ENCODE results near the gene L3MBTL3. TPM values are rescaled to one million over a fixed set of nuclear protein-coding genes. Genes with fewer than 3 reads are reported as not detected.
A peak's percentile ranks its signal among the peaks of the same experiment; 100 is the strongest.

L3MBTL3 gene
- total RNA-seq, 1 donor from 2014 or later: 11.8 TPM

DNA sequence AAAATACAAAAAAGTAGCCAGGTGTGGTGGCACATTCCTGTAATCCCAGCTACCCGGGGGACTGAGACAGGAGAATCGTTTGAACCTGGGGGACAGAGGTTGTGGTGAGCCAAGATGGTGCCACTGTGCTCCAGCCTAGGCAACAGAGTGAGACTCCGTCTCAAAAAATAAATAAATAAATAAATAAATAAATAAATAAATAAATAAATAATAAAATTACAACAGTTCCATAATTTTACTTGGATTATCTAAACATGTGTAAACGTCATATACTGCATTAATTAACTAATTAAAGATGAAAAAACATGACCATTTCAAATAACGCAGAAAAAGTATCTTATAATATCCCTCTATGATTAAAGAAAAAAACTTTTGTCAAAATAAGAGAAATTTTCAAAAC lies 138.5 kb downstream of the L3MBTL3 start:
- intact Hi-C loops (cut with DNase I): no loop called here
- H3K27ac ChIP-seq: no peak overlapping the region
- TF ChIP-seq, protein P1, sequence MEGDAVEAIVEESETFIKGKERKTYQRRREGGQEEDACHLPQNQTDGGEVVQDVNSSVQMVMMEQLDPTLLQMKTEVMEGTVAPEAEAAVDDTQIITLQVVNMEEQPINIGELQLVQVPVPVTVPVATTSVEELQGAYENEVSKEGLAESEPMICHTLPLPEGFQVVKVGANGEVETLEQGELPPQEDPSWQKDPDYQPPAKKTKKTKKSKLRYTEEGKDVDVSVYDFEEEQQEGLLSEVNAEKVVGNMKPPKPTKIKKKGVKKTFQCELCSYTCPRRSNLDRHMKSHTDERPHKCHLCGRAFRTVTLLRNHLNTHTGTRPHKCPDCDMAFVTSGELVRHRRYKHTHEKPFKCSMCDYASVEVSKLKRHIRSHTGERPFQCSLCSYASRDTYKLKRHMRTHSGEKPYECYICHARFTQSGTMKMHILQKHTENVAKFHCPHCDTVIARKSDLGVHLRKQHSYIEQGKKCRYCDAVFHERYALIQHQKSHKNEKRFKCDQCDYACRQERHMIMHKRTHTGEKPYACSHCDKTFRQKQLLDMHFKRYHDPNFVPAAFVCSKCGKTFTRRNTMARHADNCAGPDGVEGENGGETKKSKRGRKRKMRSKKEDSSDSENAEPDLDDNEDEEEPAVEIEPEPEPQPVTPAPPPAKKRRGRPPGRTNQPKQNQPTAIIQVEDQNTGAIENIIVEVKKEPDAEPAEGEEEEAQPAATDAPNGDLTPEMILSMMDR (IDR thresholded peaks at IDR 0.05): no peak

DNA sequence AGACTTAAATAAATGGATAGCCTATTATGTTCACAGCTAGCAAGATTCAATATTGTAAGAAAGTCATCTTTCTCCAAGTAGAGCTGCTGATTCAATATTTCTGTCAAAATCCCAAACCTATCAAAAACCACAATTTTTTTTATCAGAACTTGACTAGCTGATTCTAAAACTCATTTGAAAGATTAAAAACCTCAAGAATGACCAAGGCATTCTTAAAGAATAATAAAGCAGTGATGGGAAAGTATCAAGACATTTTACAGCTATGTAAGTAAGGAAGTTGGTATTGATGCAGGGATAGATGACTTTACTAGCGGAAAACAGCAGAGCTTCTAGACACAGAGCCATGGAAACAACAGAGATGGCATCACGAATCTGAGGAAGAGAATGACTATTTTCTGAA lies 139.7 kb downstream of the L3MBTL3 start:
- Histone ChIP-seq H3K27ac (no peak overlapping the region), H3K36me3 (no peaks in the 10 kb centered on the region), H3K4me1 (no peaks in the 10 kb centered on the region), H3K4me3 (no peak overlapping the region), H3K27me3 (ENCODE audit: low read depth) (no peaks in the 10 kb centered on the region), H3K9me3 (no peaks in the 10 kb centered on the region)
- ATAC-seq (no peak), DNase-seq (no peak)
- TF ChIP-seq, protein P1 (IDR thresholded peaks at IDR 0.05): no peak
- intact Hi-C loops (cut with DNase I): no loop called here

More for the DNA sequence above, 138.5 kb downstream of the L3MBTL3 start:
- ATAC-seq (no peak), DNase-seq (no peak)
- Histone ChIP-seq H3K27me3 (ENCODE audit: low read depth) (no peaks in the 10 kb centered on the region), H3K4me1 (no peaks in the 10 kb centered on the region), H3K36me3 (no peaks in the 10 kb centered on the region), H3K4me3 (no peak overlapping the region), H3K9me3 (no peaks in the 10 kb centered on the region)

DNA sequence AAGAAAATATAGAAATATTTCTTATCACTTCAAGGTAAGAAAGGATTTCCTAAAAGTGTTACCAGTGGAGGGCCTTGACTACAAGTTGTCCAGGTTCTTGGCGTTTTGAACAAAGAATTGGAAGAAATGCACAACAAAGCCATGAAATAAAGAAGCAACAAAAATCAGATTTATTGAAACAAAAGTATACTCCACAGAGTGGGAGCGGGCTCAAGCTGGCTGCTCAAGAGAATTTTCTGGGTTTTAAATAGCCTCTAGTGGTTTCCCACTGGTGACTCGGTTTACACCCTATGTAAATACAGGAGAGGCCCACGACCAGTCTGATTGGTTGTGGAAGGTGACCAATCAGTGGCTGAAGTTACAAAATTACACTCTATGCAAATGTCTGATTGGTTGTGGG lies 140.2 kb downstream of the L3MBTL3 start:
- no peaks in the 10 kb centered on the region for H3K4me1 ChIP-seq
- no peaks in the 10 kb centered on the region for H3K36me3 ChIP-seq
- no peak overlapping the region for H3K27ac ChIP-seq
- ATAC-seq (no peak), DNase-seq (no peak)
- intact Hi-C loops (cut with DNase I): no loop called here
- TF ChIP-seq, protein P1 (IDR thresholded peaks at IDR 0.05): no peak
- no peaks in the 10 kb centered on the region for H3K27me3 ChIP-seq (ENCODE audit: low read depth)
- H3K4me3 ChIP-seq: no peak overlapping the region
- no peaks in the 10 kb centered on the region for H3K9me3 ChIP-seq

DNA sequence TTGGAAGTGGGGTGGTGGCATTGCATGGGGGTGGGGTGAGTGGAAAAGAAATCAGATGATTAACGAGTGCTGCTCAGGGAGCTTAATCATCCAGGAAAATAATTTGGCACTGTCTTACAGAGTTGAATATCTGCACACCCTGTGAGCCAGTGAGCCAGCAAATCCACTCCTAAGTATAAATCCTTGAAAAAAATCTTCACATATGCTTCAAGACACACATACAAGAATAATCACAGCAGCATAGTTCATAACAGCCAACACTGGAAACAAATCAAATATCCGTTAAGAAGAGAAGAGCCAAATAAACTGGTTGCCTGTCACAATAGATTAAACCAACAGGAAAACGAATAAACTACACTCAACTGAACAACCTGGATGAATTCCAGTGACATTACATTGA lies 141.6 kb downstream of the L3MBTL3 start:
- H3K4me3 ChIP-seq: no peak overlapping the region
- H3K36me3 ChIP-seq: no peaks in the 10 kb centered on the region
- DNase-seq (no peak), ATAC-seq (no peak)
- H3K4me1 ChIP-seq: no peaks in the 10 kb centered on the region
- intact Hi-C loops (cut with DNase I): no loop called here
- no peak overlapping the region for H3K27ac ChIP-seq
- H3K9me3 ChIP-seq: no peaks in the 10 kb centered on the region
- TF ChIP-seq, protein P1 (IDR thresholded peaks at IDR 0.05): no peak
- no peaks in the 10 kb centered on the region for H3K27me3 ChIP-seq (ENCODE audit: low read depth)

DNA sequence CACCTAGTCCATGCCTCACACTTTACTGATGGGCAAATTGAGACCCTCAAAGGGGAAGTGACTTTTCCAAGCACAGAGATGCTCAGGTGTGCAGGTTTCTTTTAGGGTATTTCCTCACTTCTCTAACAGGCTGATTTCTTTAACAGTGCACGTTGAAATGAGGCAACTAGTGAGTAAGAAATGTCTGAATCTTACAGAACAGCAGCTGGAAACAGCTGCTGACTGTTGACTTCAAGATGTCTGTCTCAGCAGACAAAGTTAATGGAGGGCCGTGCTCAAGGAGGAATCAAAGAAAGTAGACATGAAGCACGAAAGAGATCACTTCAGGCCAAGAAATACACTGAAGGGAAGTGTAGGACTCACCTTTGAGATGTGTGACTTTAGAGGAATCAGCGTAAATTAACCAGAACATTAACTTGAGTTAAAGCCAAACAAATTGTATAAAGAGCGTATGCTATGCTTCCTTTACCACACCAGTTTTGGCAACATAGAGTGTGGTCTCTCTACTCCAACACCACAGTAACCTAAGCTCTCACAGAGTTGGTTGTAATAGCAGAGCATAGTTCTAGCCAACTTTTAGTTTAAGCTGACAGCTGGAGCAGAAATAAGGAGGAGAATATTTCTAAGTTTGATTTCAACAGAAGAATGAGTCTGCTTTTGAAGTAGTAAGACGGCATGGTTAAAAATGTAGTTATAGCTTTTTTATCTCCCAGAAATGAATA lies 143.5 kb downstream of the L3MBTL3 start:
- ATAC-seq: peak; percentile 29 to 41
- Histone ChIP-seq H3K27ac (peak overlapping the region; percentile 33), H3K9me3 (no peaks in the 10 kb centered on the region)

More for the DNA sequence above, 143.5 kb downstream of the L3MBTL3 start:
- no peak overlapping the region for H3K4me3 ChIP-seq
- TF ChIP-seq, protein P1 (IDR thresholded peaks at IDR 0.05): no peak
- DNase-seq: no peak
- no peaks in the 10 kb centered on the region for H3K36me3 ChIP-seq
- no peaks in the 10 kb centered on the region for H3K4me1 ChIP-seq
- intact Hi-C loops (cut with DNase I): no loop called here
- no peaks in the 10 kb centered on the region for H3K27me3 ChIP-seq (ENCODE audit: low read depth)

All from lower lobe of right lung (tissue), 2 donors.